ENCODE measurements around the gene TBX15. TPM values are rescaled to one million over a fixed set of nuclear protein-coding genes. Genes with fewer than 3 reads are reported as not detected.

Gene TBX15
- total RNA-seq = 1 to 10 TPM; 1.1 to 5.4 (median 3.5) TPM

DNA sequence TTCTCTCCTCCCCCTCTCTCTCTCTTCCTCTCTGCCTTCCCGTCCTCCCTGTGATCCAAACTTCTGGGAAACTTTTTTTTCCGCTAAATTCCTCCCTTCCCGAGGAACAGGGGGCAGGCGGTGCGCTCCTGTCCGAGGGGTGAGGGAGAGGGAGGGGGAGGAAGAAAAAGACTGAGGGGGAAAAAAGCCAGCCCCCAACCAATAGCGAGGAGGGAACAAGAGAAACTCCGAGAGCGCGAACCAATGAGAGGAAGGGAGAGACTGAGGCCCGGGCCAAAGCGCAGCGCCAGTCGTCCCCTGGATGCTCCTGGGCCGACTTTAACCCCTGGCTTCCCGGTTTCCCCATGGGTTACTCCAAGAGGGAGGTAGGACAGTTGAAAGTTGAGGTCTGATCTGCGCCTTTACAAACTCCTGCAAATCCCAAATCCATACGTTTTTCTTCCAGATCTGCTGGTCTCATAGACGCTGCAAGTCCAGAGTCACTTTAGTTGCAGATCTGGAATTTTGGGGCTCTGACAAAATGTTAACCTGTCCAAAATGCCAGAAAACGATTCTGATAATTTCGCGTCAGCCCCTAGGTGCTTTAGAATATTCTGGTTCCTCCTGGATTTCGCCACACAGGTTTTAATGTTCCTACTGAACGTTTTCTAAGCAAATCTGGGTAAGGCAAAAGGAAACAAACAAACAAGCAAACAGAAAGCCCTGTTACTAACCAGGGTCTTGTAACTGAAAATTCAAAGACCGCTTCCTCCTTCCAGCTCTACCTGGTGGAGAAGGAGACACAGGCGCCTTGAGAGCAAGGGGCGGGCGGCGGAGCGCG is at the start of gene TBX15:
TBX15 (minus strand) TSS at position 158 of the 820 bp plus-strand sequence. CDS start 548 bp downstream, outside the sequence.
- peaks cover 15 to 29% of the 10 kb centered on the region in 2 donors for H3K4me1 ChIP-seq
- WGBS, 2 donors = 15 to 19% methylated on average over 31 of the region's 31 CpGs
- no peak for TF ChIP-seq POLR2A (IDR thresholded peaks at IDR 0.05)
- TF ChIP-seq, protein P1, sequence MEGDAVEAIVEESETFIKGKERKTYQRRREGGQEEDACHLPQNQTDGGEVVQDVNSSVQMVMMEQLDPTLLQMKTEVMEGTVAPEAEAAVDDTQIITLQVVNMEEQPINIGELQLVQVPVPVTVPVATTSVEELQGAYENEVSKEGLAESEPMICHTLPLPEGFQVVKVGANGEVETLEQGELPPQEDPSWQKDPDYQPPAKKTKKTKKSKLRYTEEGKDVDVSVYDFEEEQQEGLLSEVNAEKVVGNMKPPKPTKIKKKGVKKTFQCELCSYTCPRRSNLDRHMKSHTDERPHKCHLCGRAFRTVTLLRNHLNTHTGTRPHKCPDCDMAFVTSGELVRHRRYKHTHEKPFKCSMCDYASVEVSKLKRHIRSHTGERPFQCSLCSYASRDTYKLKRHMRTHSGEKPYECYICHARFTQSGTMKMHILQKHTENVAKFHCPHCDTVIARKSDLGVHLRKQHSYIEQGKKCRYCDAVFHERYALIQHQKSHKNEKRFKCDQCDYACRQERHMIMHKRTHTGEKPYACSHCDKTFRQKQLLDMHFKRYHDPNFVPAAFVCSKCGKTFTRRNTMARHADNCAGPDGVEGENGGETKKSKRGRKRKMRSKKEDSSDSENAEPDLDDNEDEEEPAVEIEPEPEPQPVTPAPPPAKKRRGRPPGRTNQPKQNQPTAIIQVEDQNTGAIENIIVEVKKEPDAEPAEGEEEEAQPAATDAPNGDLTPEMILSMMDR (IDR thresholded peaks at IDR 0.05) = no peak
- H3K4me3 ChIP-seq (replicated peaks in 1 of 3) = peak within 1 kb of the TSS in 2 of 3 donors; percentile 12 to 28
- peaks cover 87% of the 10 kb centered on the region for H3K27me3 ChIP-seq
- H3K9me3 ChIP-seq = no peaks in the 10 kb centered on the region
- intact Hi-C loops (cut with DNase I) = no loop called here
- no peak for DNase-seq
- peak within 1 kb of the TSS in 2 of 3 donors; percentile 29 to 41 for H3K27ac ChIP-seq
- H3K36me3 ChIP-seq = no peaks in the 10 kb centered on the region

DNA sequence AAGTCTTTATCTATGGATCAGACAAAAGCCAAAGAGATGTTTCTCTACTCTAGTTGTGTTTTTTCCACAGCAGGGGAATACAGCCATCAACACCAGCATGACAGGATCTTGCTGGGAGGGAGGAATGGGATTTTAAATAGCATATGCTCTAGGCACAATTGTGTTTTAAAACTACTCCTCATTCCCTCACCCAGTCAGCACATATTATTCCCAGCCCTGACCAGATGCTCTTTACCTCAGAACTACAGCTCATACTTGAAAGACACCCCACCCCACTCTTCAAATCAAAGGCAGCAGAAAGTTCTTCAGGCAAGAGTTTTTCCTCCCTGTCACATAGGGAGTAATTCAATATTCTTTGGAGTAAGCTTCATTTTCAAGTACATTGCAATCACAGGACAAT is 46.2 kb upstream of the TBX15 start:
- no peaks in the 10 kb centered on the region for H3K9me3 ChIP-seq
- H3K36me3 ChIP-seq = peaks cover 10% of the 10 kb centered on the region in 2 donors
- TF ChIP-seq, protein P1 (IDR thresholded peaks at IDR 0.05) = no peak
- no peak for TF ChIP-seq POLR2A (IDR thresholded peaks at IDR 0.05)
- H3K4me3 ChIP-seq (replicated peaks in 1 of 3) = no peak overlapping the region
- DNase-seq = no peak
- no peaks in the 10 kb centered on the region for H3K27me3 ChIP-seq
- H3K4me1 ChIP-seq = no peaks in the 10 kb centered on the region
- intact Hi-C loops (cut with DNase I) = no loop called here
- no peak overlapping the region for H3K27ac ChIP-seq

DNA sequence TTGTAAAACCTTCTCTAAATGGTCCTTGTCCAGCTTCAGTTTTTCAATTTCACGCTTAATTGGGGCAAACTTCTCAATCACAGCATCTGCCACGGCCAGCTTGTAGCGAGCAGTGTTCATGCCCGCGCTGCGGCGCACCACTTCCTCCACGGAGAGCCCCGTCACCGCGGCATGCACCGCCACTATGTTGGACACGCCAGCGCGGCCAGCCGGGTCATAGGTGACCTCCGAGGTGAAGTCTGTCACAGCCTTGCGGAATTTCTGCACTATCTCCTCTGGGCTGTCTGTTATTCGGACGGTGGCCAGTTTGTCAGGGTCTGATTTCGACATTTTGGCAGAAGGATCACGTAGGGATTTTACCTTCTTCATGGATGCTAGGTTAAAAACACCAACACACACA is 44.8 kb upstream of the TBX15 start:
- peaks cover 10% of the 10 kb centered on the region in 2 donors for H3K36me3 ChIP-seq

DNA sequence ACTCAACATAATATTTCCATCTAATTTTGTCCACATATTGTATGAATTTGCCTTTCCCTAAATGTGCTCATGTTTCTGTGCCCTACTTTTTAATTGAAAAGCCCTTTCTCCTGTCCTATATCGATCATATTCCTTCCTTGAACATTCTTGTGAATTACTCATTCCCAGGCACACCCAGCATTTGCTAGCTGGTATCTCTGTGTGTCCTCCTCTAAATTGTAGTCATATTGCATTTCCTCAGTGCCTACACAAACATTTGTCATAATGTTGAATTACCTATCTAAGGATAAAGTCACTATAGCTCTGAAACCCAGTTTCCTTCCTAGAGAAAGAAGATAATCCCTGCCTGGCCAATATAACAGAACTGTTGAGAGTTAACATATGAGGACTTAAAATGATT is 39.6 kb upstream of the TBX15 start:
- 96% methylated on average over 1 of the region's 1 CpG for WGBS, 2 donors
- intact Hi-C loops (cut with DNase I) = no loop called here
- peaks cover 4 to 6% of the 10 kb centered on the region in 2 donors for H3K36me3 ChIP-seq

More for the DNA sequence above, 44.8 kb upstream of the TBX15 start:
- intact Hi-C loops (cut with DNase I) = no loop called here
- no peak for TF ChIP-seq POLR2A (IDR thresholded peaks at IDR 0.05)
- TF ChIP-seq, protein P1 (IDR thresholded peaks at IDR 0.05) = no peak
- Histone ChIP-seq H3K27ac (no peak overlapping the region), H3K9me3 (no peaks in the 10 kb centered on the region), H3K4me3 (replicated peaks in 1 of 3) (no peak overlapping the region), H3K4me1 (no peaks in the 10 kb centered on the region), H3K27me3 (no peaks in the 10 kb centered on the region)
- no peak for DNase-seq
- WGBS, 2 donors = 97 to 98% methylated on average over 22 of the region's 22 CpGs

DNA sequence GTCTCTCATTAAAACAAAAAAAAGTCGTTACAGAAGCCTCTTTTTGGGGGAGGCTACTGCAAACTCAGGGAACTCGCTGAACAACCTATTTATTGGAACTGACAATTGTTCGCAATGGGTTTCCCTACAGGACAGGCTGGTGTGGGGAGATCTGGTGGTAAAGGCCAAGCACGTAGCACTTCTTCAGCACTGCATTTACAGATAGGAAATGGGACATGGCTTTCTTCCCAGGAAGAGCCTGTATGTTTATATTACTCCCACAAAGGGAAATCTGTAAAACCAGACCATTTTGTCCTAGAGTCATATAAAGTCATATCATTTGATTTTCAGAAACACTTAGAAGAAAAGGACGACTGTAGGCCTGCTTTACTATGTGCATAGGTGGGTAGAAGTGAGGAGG is 38.8 kb upstream of the TBX15 start:
- Histone ChIP-seq H3K27me3 (no peaks in the 10 kb centered on the region), H3K4me3 (replicated peaks in 1 of 3) (no peak overlapping the region), H3K36me3 (no peaks in the 10 kb centered on the region), H3K9me3 (no peaks in the 10 kb centered on the region), H3K27ac (no peak overlapping the region), H3K4me1 (no peaks in the 10 kb centered on the region)
- no peak for DNase-seq
- intact Hi-C loops (cut with DNase I) = no loop called here
- 92 to 95% methylated on average over 5 of the region's 5 CpGs for WGBS, 2 donors
- TF ChIP-seq POLR2A (IDR thresholded peaks at IDR 0.05) = no peak
- TF ChIP-seq, protein P1 (IDR thresholded peaks at IDR 0.05) = no peak

More for the DNA sequence above, 39.6 kb upstream of the TBX15 start:
- no peaks in the 10 kb centered on the region for H3K27me3 ChIP-seq
- H3K4me3 ChIP-seq (replicated peaks in 1 of 3) = no peak overlapping the region
- no peak for DNase-seq
- no peak overlapping the region for H3K27ac ChIP-seq
- no peak for TF ChIP-seq POLR2A (IDR thresholded peaks at IDR 0.05)
- TF ChIP-seq, protein P1 (IDR thresholded peaks at IDR 0.05) = no peak
- no peaks in the 10 kb centered on the region for H3K4me1 ChIP-seq
- no peaks in the 10 kb centered on the region for H3K9me3 ChIP-seq

All from thyroid gland (tissue), 4 donors.